B cell (primary cell): ENCODE measurements around the gene MACO1. TPM values are rescaled to one million over a fixed set of nuclear protein-coding genes. Genes with fewer than 3 reads are reported as not detected.
A peak's percentile ranks its signal among the peaks of the same experiment; 100 is the strongest.

Experiments
- ATAC-seq: fragments of 200-7000 bp; cut with Tn5 transposase; one replicate; pipeline ENCODE4 v1.10.0; 2021; ENCODE audit warnings: low read depth, mild to moderate bottlenecking, moderate number of reproducible peaks, moderate library complexity
- CTCF ChIA-PET: fragments of 350-600 bp; sonication (Branson Sonifier 250); formaldehyde crosslinking; loops from one replicate; lab custom pipeline; 2021; ENCODE audit warnings: antibody characterized with exemption, inconsistent platforms; lab: Charles Lee
- POLR2A ChIA-PET: fragments of 350-600 bp; sonication (Branson Sonifier 250); formaldehyde crosslinking; loops from one replicate; lab custom pipeline; 2021; ENCODE audit warnings: antibody characterized with exemption; lab: Charles Lee
- DNase-seq: peaks from one replicate; pipeline ENCODE4 v3.0.0; 2013
- H2AFZ ChIP-seq: 2 replicates; pipeline ENCODE4 v1.6.1; 2012; ENCODE audit warnings: mild to moderate bottlenecking, low read depth, low read length; ENCODE audit not compliant: insufficient read depth, poor library complexity, severe bottlenecking
- H3K27ac ChIP-seq, 2 donors: 1 replicate in 1 of 2; 2 replicates in 1 of 2; pipeline ENCODE4 v1.5.1; 2012 to 2013; ENCODE audit warnings: low read length in 2 of 2, mild to moderate bottlenecking in 2 of 2, moderate library complexity in 1 of 2
- H3K27me3 ChIP-seq, 4 experiments: fragments of 200-600 bp in 1 of 4; sonication (generic) in 1 of 4; replicated peaks in 1 of 4; 1 replicate in 2 of 4; 2 replicates in 2 of 4; pipeline versions ENCODE4 v1.6.1 to v1.7.0; 2013 to 2016; ENCODE audit warnings: low read length in 3 of 4, mild to moderate bottlenecking in 2 of 4, mixed read lengths in 1 of 4, moderate library complexity in 1 of 4; ENCODE audit not compliant: insufficient read depth in 4 of 4, control insufficient read depth in 3 of 4; ENCODE audit errors: control extremely low read depth in 1 of 4
- H3K36me3 ChIP-seq, 2 experiments: replicated peaks in 1 of 2; 1 replicate in 1 of 2; 2 replicates in 1 of 2; pipeline versions ENCODE4 v1.6.1 to v1.7.1; 2013; ENCODE audit warnings: low read length in 1 of 2; ENCODE audit not compliant: insufficient read depth in 2 of 2, control insufficient read depth in 1 of 2; ENCODE audit errors: control extremely low read depth in 1 of 2, extremely low read depth in 1 of 2
- H3K4me1 ChIP-seq, 2 donors: fragments of 200-600 bp in 1 of 2; sonication (generic) in 1 of 2; 1 replicate in 1 of 2; 2 replicates in 1 of 2; pipeline versions ENCODE4 v1.5.1 to v1.6.1; 2013 to 2017; ENCODE audit warnings: low read length in 2 of 2; ENCODE audit not compliant: control insufficient read depth in 2 of 2, insufficient read depth in 2 of 2
- H3K4me2 ChIP-seq: replicated peaks from 2 replicates; pipeline ENCODE3; 2012; ENCODE audit warnings: mild to moderate bottlenecking, low read depth, low read length; ENCODE audit not compliant: poor library complexity, severe bottlenecking
- H3K4me3 ChIP-seq, 5 experiments: fragments of 200-600 bp in 1 of 5; sonication (generic) in 1 of 5; 1 replicate in 3 of 5; 2 replicates in 2 of 5; pipeline versions ENCODE4 v1.5.1 to v1.7.0; 2011 to 2016; ENCODE audit warnings: low read length in 4 of 5, mild to moderate bottlenecking in 4 of 5, low read depth in 2 of 5, control low read depth in 1 of 5, moderate library complexity in 1 of 5; ENCODE audit not compliant: insufficient read depth in 1 of 5; ENCODE audit errors: control extremely low read depth in 1 of 5, extremely low read depth in 1 of 5
- H3K79me2 ChIP-seq: fragments of 200-600 bp; sonication (generic); one replicate; pipeline ENCODE4 v1.6.0; 2016; ENCODE audit warnings: low read length; ENCODE audit not compliant: control insufficient read depth, insufficient read depth
- H3K9ac ChIP-seq: fragments of 200-600 bp; sonication (generic); 2 replicates; pipeline ENCODE4 v1.6.1; 2017; ENCODE audit warnings: mild to moderate bottlenecking, low read length, moderate library complexity
- H3K9me3 ChIP-seq, 3 donors: one replicate each; pipeline versions ENCODE4 v1.6.1 to v1.7.1; 2013; ENCODE audit warnings: low read length in 2 of 3; ENCODE audit not compliant: control insufficient read depth in 2 of 3, insufficient read depth in 1 of 3; ENCODE audit errors: control extremely low read depth in 1 of 3
- H4K20me1 ChIP-seq: 2 replicates; pipeline ENCODE4 v1.6.0; 2012; ENCODE audit warnings: mild to moderate bottlenecking, low read length; ENCODE audit not compliant: insufficient read depth, control insufficient read depth, poor library complexity, severe bottlenecking
- H3K27ac Mint-ChIP-seq: one replicate; pipeline ENCODE4 v1.8.0; 2021; ENCODE audit warnings: mixed read lengths
- H3K27me3 Mint-ChIP-seq: one replicate; pipeline ENCODE4 v1.8.0; 2021; ENCODE audit warnings: mixed read lengths
- H3K4me1 Mint-ChIP-seq: one replicate; pipeline ENCODE4 v1.8.0; 2021; ENCODE audit warnings: mixed read lengths
- H3K4me3 Mint-ChIP-seq: one replicate; pipeline ENCODE4 v1.8.0; 2021; ENCODE audit warnings: mixed read lengths
- H3K9me3 Mint-ChIP-seq: one replicate; pipeline ENCODE4 v1.8.0; 2022; ENCODE audit warnings: mixed read lengths; ENCODE audit not compliant: insufficient read depth
- EZH2 ChIP-seq: IDR thresholded peaks from 2 replicates; pipeline ENCODE4 v1.6.1; 2012; ENCODE audit warnings: borderline replicate concordance, low read depth, mild to moderate bottlenecking, moderate library complexity, low read length; ENCODE audit not compliant: insufficient read depth, poor library complexity, severe bottlenecking
- WGBS: methylation state at CpG from one replicate; pipeline ENCODE4 v1.1.5; 2013; ENCODE audit warnings: missing lambda C conversion rate; ENCODE audit not compliant: insufficient coverage; 5-methylcytosine and 5-hydroxymethylcytosine counted together
- intact Hi-C: fragments of 100-400 bp; cut with micrococcal nuclease; formaldehyde crosslinking; loops from one replicate; pipeline ENCODE4 v1.10.0; 2022
- polyA plus RNA-seq: library from polyadenylated mRNA; depleted of rRNA; stranded (reverse); fragments of >200 nt; gene quantifications from 2 replicates; pipeline ENCODE4 v1.2.3, GENCODE V29; 2012
- total RNA-seq, 2 donors: library from RNA; stranded (reverse); fragments of 120-200 nt in 1 of 2; gene quantifications; 1 replicate in 1 of 2; 2 replicates in 1 of 2; pipeline versions ENCODE4 v1.2.3 to v1.2.4, GENCODE V29; 2013 to 2022
- TF ChIP-seq, protein P1 (sequence below): fragments of 200-600 bp; IDR thresholded peaks from one replicate; pipeline ENCODE4 v1.8.0; 2022; ENCODE audit warnings: antibody characterized with exemption, mild to moderate bottlenecking

The MACO1 gene
- total and polyA plus RNA-seq, 2 donors (not counting 1 experiment from before 2014, with no cell fraction given), result 4.9 to 21.2 TPM

DNA sequence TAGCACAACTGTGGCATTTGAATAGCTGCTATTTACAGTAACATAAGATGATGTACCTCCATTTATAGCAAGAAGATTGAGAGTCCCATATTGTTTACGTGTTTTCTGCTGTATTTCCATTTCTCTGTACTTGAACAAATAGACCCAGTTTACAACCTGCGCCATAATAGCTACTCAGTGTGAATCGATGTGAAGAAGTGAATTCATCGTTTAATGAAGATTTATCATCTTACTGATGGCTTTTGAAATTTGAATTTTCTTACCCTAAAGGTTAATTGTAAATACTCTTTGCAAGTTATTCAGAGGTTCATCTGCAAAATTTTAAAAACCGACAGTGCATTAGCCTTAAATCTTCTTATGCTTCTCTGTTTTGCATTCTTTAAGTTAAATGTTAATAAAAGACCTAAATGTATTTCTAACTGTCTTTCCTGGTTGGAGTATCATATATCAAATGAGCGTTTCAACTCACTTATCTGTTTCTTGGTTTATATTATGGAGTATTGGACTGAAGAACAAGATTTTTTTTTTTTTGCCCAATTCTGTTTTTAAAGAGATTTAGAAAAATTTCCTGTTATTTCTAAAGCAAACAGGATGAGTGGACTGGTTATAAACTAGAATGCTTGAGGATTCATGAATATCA is 2.2 kb downstream of the MACO1 start:
- Histone ChIP-seq H3K9ac (no peak overlapping the region), H3K36me3 (no peaks in the 10 kb centered on the region), H3K27ac (no peak overlapping the region), H4K20me1 (peaks cover 34% of the 10 kb centered on the region), H2AFZ (no peak overlapping the region), H3K9me3 (no peaks in the 10 kb centered on the region), H3K27me3 (no peaks in the 10 kb centered on the region), H3K4me3 (no peak overlapping the region), H3K79me2 (peaks cover 63% of the 10 kb centered on the region), H3K4me1 (peaks cover 26 to 42% of the 10 kb centered on the region in 2 donors), H3K4me2 (peak overlapping the region; percentile 78)
- H3K9me3 Mint-ChIP-seq, result no peaks in the 10 kb centered on the region
- CTCF ChIA-PET, result no interaction called here
- no CpG with 5 or more reads among the region's 6 CpGs for WGBS
- no peaks in the 10 kb centered on the region for H3K27me3 Mint-ChIP-seq
- intact Hi-C loops, result loop anchor here (5.0 kb wide), 1 partner anchor 96 kb away; the partner anchor contains the start of gene TMEM50A
- ATAC-seq (no peak), DNase-seq (no peak)
- TF ChIP-seq, protein P1, sequence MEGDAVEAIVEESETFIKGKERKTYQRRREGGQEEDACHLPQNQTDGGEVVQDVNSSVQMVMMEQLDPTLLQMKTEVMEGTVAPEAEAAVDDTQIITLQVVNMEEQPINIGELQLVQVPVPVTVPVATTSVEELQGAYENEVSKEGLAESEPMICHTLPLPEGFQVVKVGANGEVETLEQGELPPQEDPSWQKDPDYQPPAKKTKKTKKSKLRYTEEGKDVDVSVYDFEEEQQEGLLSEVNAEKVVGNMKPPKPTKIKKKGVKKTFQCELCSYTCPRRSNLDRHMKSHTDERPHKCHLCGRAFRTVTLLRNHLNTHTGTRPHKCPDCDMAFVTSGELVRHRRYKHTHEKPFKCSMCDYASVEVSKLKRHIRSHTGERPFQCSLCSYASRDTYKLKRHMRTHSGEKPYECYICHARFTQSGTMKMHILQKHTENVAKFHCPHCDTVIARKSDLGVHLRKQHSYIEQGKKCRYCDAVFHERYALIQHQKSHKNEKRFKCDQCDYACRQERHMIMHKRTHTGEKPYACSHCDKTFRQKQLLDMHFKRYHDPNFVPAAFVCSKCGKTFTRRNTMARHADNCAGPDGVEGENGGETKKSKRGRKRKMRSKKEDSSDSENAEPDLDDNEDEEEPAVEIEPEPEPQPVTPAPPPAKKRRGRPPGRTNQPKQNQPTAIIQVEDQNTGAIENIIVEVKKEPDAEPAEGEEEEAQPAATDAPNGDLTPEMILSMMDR, result no peak
- TF ChIP-seq EZH2, result no peak
- no peak overlapping the region for H3K27ac Mint-ChIP-seq
- POLR2A ChIA-PET, result no interaction called here
- H3K4me1 Mint-ChIP-seq, result peaks cover 54% of the 10 kb centered on the region
- peak overlapping the region; percentile 7 for H3K4me3 Mint-ChIP-seq

GRCh38 chr1:25433389-25434186 is 2.9 kb downstream of the MACO1 start:
- ATAC-seq (no peak), DNase-seq (no peak)
- H3K4me3 ChIP-seq, result no peak overlapping the region
- H3K27ac ChIP-seq, result no peak overlapping the region
- H3K9me3 ChIP-seq, result no peaks in the 10 kb centered on the region
- WGBS, result 100% methylated on average over 1 of the region's 4 CpGs
- no peak overlapping the region for H3K9ac ChIP-seq
- ChIA-PET CTCF (no interaction called here), POLR2A (no interaction called here)
- peaks cover 70% of the 10 kb centered on the region for H3K79me2 ChIP-seq
- H3K4me1 ChIP-seq, result peaks cover 26 to 42% of the 10 kb centered on the region in 2 donors
- no peak overlapping the region for H2AFZ ChIP-seq
- H3K27ac Mint-ChIP-seq, result no peak overlapping the region
- H3K4me2 ChIP-seq, result no peak overlapping the region
- H3K4me3 Mint-ChIP-seq, result no peak overlapping the region
- H3K36me3 ChIP-seq, result no peaks in the 10 kb centered on the region
- no peaks in the 10 kb centered on the region for H3K27me3 ChIP-seq
- intact Hi-C loops, result loop anchor here (5.0 kb wide), 1 partner anchor 96 kb away; the partner anchor contains the start of gene TMEM50A
- no peak for TF ChIP-seq EZH2
- TF ChIP-seq, protein P1, result no peak
- no peaks in the 10 kb centered on the region for H3K9me3 Mint-ChIP-seq
- H4K20me1 ChIP-seq, result peaks cover 41% of the 10 kb centered on the region
- no peaks in the 10 kb centered on the region for H3K27me3 Mint-ChIP-seq
- peaks cover 55% of the 10 kb centered on the region for H3K4me1 Mint-ChIP-seq
